ENCODE measurements around the gene LDB2.

- TF ChIP-seq CTCF (conservative IDR thresholded peaks at IDR 0.05 in 1 of 2, IDR thresholded peaks at IDR 0.05 in 1 of 2; ENCODE audit: extremely low read depth in 1 of 2, insufficient read depth in 1 of 2, low read depth in 1 of 2, low read length in 2 of 2) (no peak), EZH2 (IDR thresholded peaks at IDR 0.05; ENCODE audit: borderline replicate concordance, low read length) (no peak)
Observed at GRCh38 chr4:16912896-16913295, 14.5 kb upstream of the LDB2 start.
